Glutamatergic neuron (in vitro differentiated cells): ENCODE measurements around the gene TTC23L. TPM values are rescaled to one million over a fixed set of nuclear protein-coding genes. Genes with fewer than 3 reads are reported as not detected.

Source experiments
- DNase-seq: peaks from one replicate; pipeline ENCODE4 v3.0.0; 2022
- H3K27ac Mint-ChIP-seq: one replicate; pipeline ENCODE4 v1.8.0; 2020; ENCODE audit warnings: mild to moderate bottlenecking, mixed read lengths, inconsistent platforms; ENCODE audit not compliant: unreplicated experiment
- H3K27me3 Mint-ChIP-seq: one replicate; pipeline ENCODE4 v1.8.0; 2020; ENCODE audit warnings: mild to moderate bottlenecking, moderate library complexity, mixed read lengths, inconsistent platforms; ENCODE audit not compliant: unreplicated experiment
- H3K36me3 Mint-ChIP-seq: one replicate; pipeline ENCODE4 v1.8.0; 2020; ENCODE audit warnings: mild to moderate bottlenecking, mixed read lengths, inconsistent platforms; ENCODE audit not compliant: unreplicated experiment
- H3K4me1 Mint-ChIP-seq: one replicate; pipeline ENCODE4 v1.8.0; 2020; ENCODE audit warnings: mild to moderate bottlenecking, low read depth, mixed read lengths, inconsistent platforms; ENCODE audit not compliant: unreplicated experiment
- H3K4me3 Mint-ChIP-seq: one replicate; pipeline ENCODE4 v1.8.0; 2020; ENCODE audit warnings: mild to moderate bottlenecking, mixed read lengths, inconsistent platforms; ENCODE audit not compliant: unreplicated experiment
- H3K9me3 Mint-ChIP-seq: one replicate; pipeline ENCODE4 v1.8.0; 2020; ENCODE audit warnings: mild to moderate bottlenecking, moderate library complexity, mixed read lengths, inconsistent platforms; ENCODE audit not compliant: unreplicated experiment
- CTCF ChIP-seq: fragments of 200-600 bp; sonication (generic); IDR thresholded peaks from one replicate; pipeline ENCODE4 v1.5.0; 2021; ENCODE audit not compliant: partially characterized antibody, unreplicated experiment
- total RNA-seq: library from RNA; stranded (reverse); fragmentation: NEBNext Ultra II Directional; extraction: Animal tissue kit (Norgen Biotek cat#: 25700); gene quantifications from one replicate; pipeline ENCODE4 v1.2.1, GENCODE V29; 2021; ENCODE audit not compliant: unreplicated experiment

The TTC23L gene
- total RNA-seq, 1 donor from 2014 or later, result 1.2 TPM

GRCh38 chr5:34857894-34858293, 18.9 kb downstream of the TTC23L start:
- peaks cover 2% of the 10 kb centered on the region for H3K36me3 Mint-ChIP-seq
- H3K9me3 Mint-ChIP-seq, result peaks cover 3% of the 10 kb centered on the region
- H3K4me3 Mint-ChIP-seq, result no peak overlapping the region
- DNase-seq, result no peak
- H3K4me1 Mint-ChIP-seq, result peaks cover under 1% of the 10 kb centered on the region
- no peak for TF ChIP-seq CTCF
- no peaks in the 10 kb centered on the region for H3K27me3 Mint-ChIP-seq
- H3K27ac Mint-ChIP-seq, result no peak overlapping the region

- Mint-ChIP-seq H3K27me3 (peaks cover 2% of the 10 kb centered on the region), H3K36me3 (no peaks in the 10 kb centered on the region), H3K9me3 (peaks cover 3% of the 10 kb centered on the region), H3K4me3 (no peak overlapping the region), H3K4me1 (peaks cover 9% of the 10 kb centered on the region), H3K27ac (no peak overlapping the region)
- no peak for DNase-seq
- no peak for TF ChIP-seq CTCF
Measured at GRCh38 chr5:34858790-34859189, 19.8 kb downstream of the TTC23L start.

- Mint-ChIP-seq H3K27ac (no peak overlapping the region), H3K27me3 (peaks cover 2% of the 10 kb centered on the region), H3K36me3 (no peaks in the 10 kb centered on the region), H3K4me1 (peaks cover 14% of the 10 kb centered on the region), H3K4me3 (no peak overlapping the region), H3K9me3 (peaks cover 3% of the 10 kb centered on the region)
- DNase-seq, result no peak
- TF ChIP-seq CTCF, result no peak
Measured at GRCh38 chr5:34859253-34859652, 20.3 kb downstream of the TTC23L start.

DNA sequence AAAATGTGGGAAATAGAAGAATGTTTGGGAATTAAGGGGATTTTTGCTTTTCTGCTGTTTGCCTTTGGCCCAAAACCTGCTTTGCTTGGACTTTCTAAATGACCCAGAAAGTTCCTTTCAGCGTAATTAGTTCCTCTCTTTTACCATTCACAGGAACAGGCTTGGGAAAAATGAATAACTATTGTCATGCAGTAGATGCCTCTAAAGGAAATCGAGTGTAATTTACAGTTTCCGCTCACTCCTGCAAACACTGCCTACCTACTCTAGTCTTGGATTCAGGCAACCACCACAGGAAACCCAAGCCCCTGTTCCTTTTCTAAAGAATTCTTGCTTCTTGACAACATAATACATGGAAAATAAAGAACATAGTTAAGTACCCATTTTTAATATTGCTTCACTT, 25.0 kb downstream of the TTC23L start:
- no peak for DNase-seq
- Mint-ChIP-seq H3K27me3 (peaks cover 2% of the 10 kb centered on the region), H3K9me3 (peaks cover 3% of the 10 kb centered on the region), H3K4me1 (peaks cover 14% of the 10 kb centered on the region), H3K4me3 (no peak overlapping the region), H3K27ac (no peak overlapping the region), H3K36me3 (no peaks in the 10 kb centered on the region)
- no peak for TF ChIP-seq CTCF

- no peak overlapping the region for H3K4me3 Mint-ChIP-seq
- peaks cover 2% of the 10 kb centered on the region for H3K27me3 Mint-ChIP-seq
- H3K9me3 Mint-ChIP-seq, result peaks cover 3% of the 10 kb centered on the region
- no peak for DNase-seq
- H3K4me1 Mint-ChIP-seq, result peaks cover 14% of the 10 kb centered on the region
- no peaks in the 10 kb centered on the region for H3K36me3 Mint-ChIP-seq
- no peak for TF ChIP-seq CTCF
- H3K27ac Mint-ChIP-seq, result no peak overlapping the region
Measured at GRCh38 chr5:34865091-34865490, 26.1 kb downstream of the TTC23L start.
